GM23338 (cell line): Measurements from ENCODE around the gene DSE. TPM values are rescaled to one million over a fixed set of nuclear protein-coding genes. Genes with fewer than 3 reads are reported as not detected.
A peak's percentile ranks its signal among the peaks of the same experiment; 100 is the strongest.

Source experiments
- ATAC-seq: fragments of 200-7000 bp; cut with Tn5 transposase; 3 replicates; pipeline ENCODE4 v1.9.1; 2020
- DNase-seq: peaks from one replicate; pipeline ENCODE4 v3.0.0-alpha.2; 2015; ENCODE audit warnings: low spot score
- H2AFZ ChIP-seq: fragments of 200-600 bp; sonication (generic); 2 replicates; pipeline ENCODE4 v1.8.0; 2016; ENCODE audit warnings: antibody characterized with exemption, mild to moderate bottlenecking, moderate library complexity
- H3F3A ChIP-seq: fragments of 200-600 bp; sonication (generic); replicated peaks from 2 replicates; pipeline ENCODE4 v1.8.0; 2017; ENCODE audit warnings: antibody characterized with exemption, mixed run types, low read depth
- H3K27ac ChIP-seq: fragments of 200-600 bp; sonication (generic); 2 replicates; pipeline ENCODE4 v1.6.1; 2016; ENCODE audit warnings: low read depth
- H3K27me3 ChIP-seq: fragments of 200-600 bp; sonication (generic); 2 replicates; pipeline ENCODE4 v1.8.0; 2016; ENCODE audit warnings: mild to moderate bottlenecking, mixed run types, moderate library complexity; ENCODE audit not compliant: insufficient read depth
- H3K36me3 ChIP-seq: fragments of 200-600 bp; sonication (generic); 2 replicates; pipeline ENCODE4 v1.8.0; 2016; ENCODE audit warnings: mild to moderate bottlenecking; ENCODE audit not compliant: insufficient read depth
- H3K4me1 ChIP-seq: fragments of 200-600 bp; sonication (generic); 2 replicates; pipeline ENCODE4 v1.8.0; 2016; ENCODE audit warnings: mild to moderate bottlenecking, moderate library complexity; ENCODE audit not compliant: insufficient read depth
- H3K4me2 ChIP-seq: fragments of 200-600 bp; sonication (generic); 2 replicates; pipeline ENCODE4 v1.7.1; 2017; ENCODE audit warnings: mixed run types
- H3K4me3 ChIP-seq: fragments of 200-600 bp; sonication (generic); 2 replicates; pipeline ENCODE4 v1.6.1; 2016; ENCODE audit warnings: mixed run types
- H3K79me2 ChIP-seq: fragments of 200-600 bp; sonication (generic); replicated peaks from 2 replicates; pipeline ENCODE4 v1.8.0; 2017; ENCODE audit warnings: mild to moderate bottlenecking; ENCODE audit not compliant: insufficient read depth
- H3K9me2 ChIP-seq: fragments of 200-600 bp; sonication (generic); 2 replicates; pipeline ENCODE4 v1.8.0; 2017; ENCODE audit not compliant: insufficient read depth
- H4K20me1 ChIP-seq: fragments of 200-600 bp; sonication (generic); replicated peaks from 2 replicates; pipeline ENCODE4 v1.8.0; 2017; ENCODE audit warnings: mild to moderate bottlenecking; ENCODE audit not compliant: insufficient read depth
- H3K27ac Mint-ChIP-seq: 2 replicates; pipeline ENCODE4 v1.8.0; 2020; ENCODE audit warnings: inconsistent platforms, mild to moderate bottlenecking, moderate library complexity, mixed read lengths
- H3K27me3 Mint-ChIP-seq: 3 replicates; pipeline ENCODE4 v1.8.0; 2022; ENCODE audit warnings: low read depth, mild to moderate bottlenecking, moderate library complexity, mixed read lengths, inconsistent platforms; ENCODE audit not compliant: insufficient read depth, poor library complexity
- H3K36me3 Mint-ChIP-seq: 3 replicates; pipeline ENCODE4 v1.8.0; 2021; ENCODE audit warnings: low read depth, mild to moderate bottlenecking, inconsistent platforms, moderate library complexity, mixed read lengths
- H3K4me1 Mint-ChIP-seq: 3 replicates; pipeline ENCODE4 v1.8.0; 2020; ENCODE audit warnings: mild to moderate bottlenecking, inconsistent platforms, mixed read lengths
- H3K4me3 Mint-ChIP-seq: 3 replicates; pipeline ENCODE4 v1.8.0; 2021; ENCODE audit warnings: moderate library complexity, mild to moderate bottlenecking, inconsistent platforms, mixed read lengths
- H3K9me3 Mint-ChIP-seq: 3 replicates; pipeline ENCODE4 v1.8.0; 2020; ENCODE audit warnings: moderate library complexity, mild to moderate bottlenecking, inconsistent platforms, mixed read lengths
- EZH2phosphoT487 ChIP-seq: fragments of 200-600 bp; sonication (generic); IDR thresholded peaks from one replicate; pipeline ENCODE4 v1.8.1; 2018; ENCODE audit warnings: antibody characterized with exemption; ENCODE audit not compliant: unreplicated experiment
- REST ChIP-seq: IDR thresholded peaks from one replicate; pipeline ENCODE4 v1.6.1; 2018; ENCODE audit warnings: antibody characterized with exemption; ENCODE audit not compliant: unreplicated experiment
- ZNF462 ChIP-seq: fragments of 250-450 bp; sonication (Bioruptor Pico); IDR thresholded peaks from 2 replicates; pipeline ENCODE4 v1.5.0; 2020; ENCODE audit warnings: mild to moderate bottlenecking, moderate library complexity
- polyA plus RNA-seq: library from polyadenylated mRNA; unstranded; fragments of >200 nt; fragmentation: Nextera tagmentation; extraction: Ambion mirVana; gene quantifications from 2 replicates; pipeline ENCODE4 v1.2.1, GENCODE V29; 2016
- total RNA-seq: library from RNA; depleted of rRNA; stranded (reverse); fragments of >200 nt; shearing (Covaris generic); gene quantifications from 2 replicates; pipeline ENCODE4 v1.2.3, GENCODE V29; 2014

DSE gene
- total and polyA plus RNA-seq, 2 experiments from 2014 or later, result 18.8 to 45.2 TPM

- TF ChIP-seq ZNF462 (CRISPR knock-in tag) (no peak), EZH2phosphoT487 (no peak)
Observed at GRCh38 chr6:116459927-116460326, 89.2 kb downstream of the DSE start (continued).

- Mint-ChIP-seq H3K27ac (no peak within 1 kb of the TSS), H3K4me1 (peaks cover 28% of the 10 kb centered on the region), H3K36me3 (no peaks in the 10 kb centered on the region), H3K9me3 (no peaks in the 10 kb centered on the region), H3K4me3 (peak within 1 kb of the TSS; percentile 66), H3K27me3 (peaks cover 26% of the 10 kb centered on the region)
- Histone ChIP-seq H3K4me2 (peak within 1 kb of the TSS; percentile 82), H3K79me2 (no peaks in the 10 kb centered on the region), H3K9me2 (no peaks in the 10 kb centered on the region), H3K4me3 (peak within 1 kb of the TSS; percentile 56), H2AFZ (peak within 1 kb of the TSS; percentile 93), H3K4me1 (no peaks in the 10 kb centered on the region; the same call in 1 of the 2 replicates), H4K20me1 (no peaks in the 10 kb centered on the region; the same call in 1 of the 2 replicates), H3K27ac (no peak within 1 kb of the TSS), H3K27me3 (peaks cover 48% of the 10 kb centered on the region), H3K36me3 (no peaks in the 10 kb centered on the region), H3F3A (peaks cover 4% of the 10 kb centered on the region)
- no peak for TF ChIP-seq REST
- DNase-seq (no peak), ATAC-seq (no peak)
Observed at GRCh38 chr6:116461331-116461931, 90.7 kb downstream of the DSE start, which contains the start of gene CALHM6. TSS of gene CALHM6 (plus strand) at chr6:116461375. CDS start at chr6:116461930, 555 bp downstream.
